PC-3 (cell line): ENCODE data around the gene BAIAP2. TPM values are rescaled to one million over a fixed set of nuclear protein-coding genes. Genes with fewer than 3 reads are reported as not detected.

Experiments
- ATAC-seq: fragments of 200-7000 bp; cut with Tn5 transposase; 2 replicates; pipeline ENCODE4 v1.9.1; 2020; ENCODE audit warnings: mild to moderate bottlenecking, moderate library complexity
- BruUV-seq: library from RNA; stranded (reverse); fragments of 400-500 nt; replicated peaks from 2 replicates; lab custom pipeline; 2021; lab: Mats Ljungman, UMichigan
- CTCF ChIA-PET: fragments of 300-600 bp; sonication (Branson Sonifier 250); formaldehyde crosslinking; loops from one replicate; lab custom pipeline; 2022; ENCODE audit warnings: antibody characterized with exemption; lab: Charles Lee
- POLR2A ChIA-PET: fragments of 300-600 bp; sonication (Branson Sonifier 250); formaldehyde crosslinking; loops from one replicate; lab custom pipeline; 2022; ENCODE audit warnings: antibody characterized with exemption; ENCODE audit not compliant: unreplicated experiment; lab: Charles Lee
- DNase-seq: peaks from one replicate; pipeline ENCODE4 v3.0.0-alpha.2; 2015
- H2AFZ ChIP-seq: fragments of 300-600 bp; sonication (generic); 2 replicates; pipeline ENCODE4 v1.6.0; 2016; ENCODE audit warnings: antibody characterized with exemption, low read length
- H3F3A ChIP-seq: fragments of 300-600 bp; sonication (generic); one replicate; pipeline ENCODE4 v1.6.0; 2017; ENCODE audit warnings: antibody characterized with exemption, low read length, control low read depth, mild to moderate bottlenecking; ENCODE audit not compliant: unreplicated experiment
- H3K27ac ChIP-seq: fragments of 300-600 bp; sonication (generic); 2 replicates; pipeline ENCODE4 v1.5.1; 2016; ENCODE audit warnings: mild to moderate bottlenecking, low read length
- H3K27me3 ChIP-seq: fragments of 300-600 bp; sonication (generic); 2 replicates; pipeline ENCODE4 v1.6.1; 2016; ENCODE audit warnings: low read length, mixed read lengths
- H3K36me3 ChIP-seq: fragments of 300-600 bp; sonication (generic); 2 replicates; pipeline ENCODE4 v1.6.1; 2016; ENCODE audit warnings: low read depth, mixed run types, low read length, mixed read lengths
- H3K4me1 ChIP-seq: fragments of 300-600 bp; sonication (generic); 2 replicates; pipeline ENCODE4 v1.5.1; 2016; ENCODE audit warnings: low read length; ENCODE audit not compliant: insufficient read depth
- H3K4me2 ChIP-seq: fragments of 300-600 bp; sonication (generic); 2 replicates; pipeline ENCODE4 v1.6.0; 2016; ENCODE audit warnings: low read length
- H3K4me3 ChIP-seq: fragments of 300-600 bp; sonication (generic); 2 replicates; pipeline ENCODE4 v1.5.1; 2016; ENCODE audit warnings: mild to moderate bottlenecking, low read length, mixed read lengths
- H3K79me2 ChIP-seq: fragments of 300-600 bp; sonication (generic); 2 replicates; pipeline ENCODE4 v1.6.1; 2017; ENCODE audit warnings: low read length, mixed read lengths
- H3K9ac ChIP-seq: fragments of 300-600 bp; sonication (generic); 2 replicates; pipeline ENCODE4 v1.6.0; 2016; ENCODE audit warnings: mild to moderate bottlenecking, low read length
- H3K9me2 ChIP-seq: fragments of 300-600 bp; sonication (generic); replicated peaks from 2 replicates; pipeline ENCODE4 v1.6.1; 2016; ENCODE audit warnings: mixed run types, low read length, mixed read lengths
- H3K9me3 ChIP-seq: fragments of 300-600 bp; sonication (generic); 2 replicates; pipeline ENCODE4 v1.6.1; 2016; ENCODE audit warnings: low read length, mixed read lengths
- H4K20me1 ChIP-seq: fragments of 300-600 bp; sonication (generic); 2 replicates; pipeline ENCODE4 v1.6.1; 2016; ENCODE audit warnings: low read length, mixed read lengths
- EZH2 ChIP-seq: fragments of 300-600 bp; sonication (generic); IDR thresholded peaks from one replicate; pipeline ENCODE4 v1.6.1; 2017; ENCODE audit warnings: antibody characterized with exemption, mild to moderate bottlenecking, low read length; ENCODE audit not compliant: unreplicated experiment
- EZH2phosphoT487 ChIP-seq: fragments of 300-600 bp; sonication (generic); IDR thresholded peaks from 2 replicates; pipeline ENCODE4 v1.6.1; 2018; ENCODE audit warnings: mild to moderate bottlenecking, antibody characterized with exemption, low read length, borderline replicate concordance
- intact Hi-C: fragments of 100-400 bp; cut with micrococcal nuclease; formaldehyde crosslinking; loops from 2 replicates; pipeline ENCODE4 v1.9.0; 2023
- total RNA-seq: library from RNA; depleted of rRNA; stranded (reverse); fragments of >200 nt; gene quantifications from 2 replicates; pipeline ENCODE4 v1.2.3, GENCODE V29; 2014
- TF ChIP-seq, protein P1 (sequence below): fragments of 300-600 bp; sonication (generic); conservative IDR thresholded peaks from 2 replicates; pipeline ENCODE4 v1.5.1; 2017; ENCODE audit warnings: antibody characterized with exemption, low read depth, mild to moderate bottlenecking, low read length

Gene BAIAP2
- total RNA-seq, 1 experiment from 2014 or later: 56.9 TPM

DNA sequence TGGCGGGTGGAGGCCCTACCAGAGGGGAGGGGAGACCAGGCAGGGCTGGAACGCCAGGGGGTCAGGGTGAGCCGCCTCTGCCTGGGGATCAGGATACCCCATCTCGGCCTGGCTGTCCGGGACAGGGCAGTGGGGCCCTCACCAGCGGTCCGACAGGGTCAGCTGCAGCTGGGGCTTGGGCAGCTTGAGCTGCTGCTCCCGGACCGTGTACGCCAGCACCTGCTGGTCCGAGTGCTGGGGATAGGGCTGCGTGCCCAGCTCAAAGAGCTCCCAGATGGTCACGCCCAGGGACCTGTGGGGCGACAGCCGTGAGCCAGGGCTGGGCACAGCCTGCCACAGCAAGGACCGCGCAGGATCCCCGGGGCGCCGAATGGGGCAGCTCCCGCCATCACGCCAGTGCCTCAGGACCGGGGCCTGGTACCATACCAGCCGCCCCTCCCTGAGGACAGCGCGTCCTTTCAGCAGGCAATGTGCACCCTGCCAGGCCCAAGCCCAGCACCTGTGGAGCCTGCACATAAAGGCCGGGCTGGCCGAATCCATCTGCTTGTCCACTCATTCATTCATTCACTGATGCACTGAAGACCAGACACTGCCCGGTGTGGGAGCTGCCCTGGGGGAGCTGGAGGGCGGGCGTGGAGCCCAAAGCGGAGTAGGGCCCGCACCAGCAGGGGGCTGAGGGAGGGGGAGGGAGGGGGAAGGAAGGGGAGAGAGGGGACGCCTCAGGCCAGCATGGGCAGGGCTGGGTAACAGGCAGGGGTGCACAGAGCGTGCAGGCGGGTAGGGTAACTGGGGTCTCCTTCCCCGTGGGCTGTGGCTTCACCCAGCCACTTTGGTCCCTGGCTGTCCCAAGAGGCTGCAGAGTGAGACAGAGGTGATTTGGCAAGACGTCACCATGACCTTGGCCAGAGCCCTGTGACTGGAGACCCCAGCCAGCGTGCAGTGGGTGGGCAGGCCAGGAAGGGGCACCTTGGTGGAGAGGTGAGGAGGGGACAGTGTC is 88.4 kb downstream of the BAIAP2 start:
- ATAC-seq: no peak
- Histone ChIP-seq H3K4me2 (no peak overlapping the region), H3K27me3 (no peaks in the 10 kb centered on the region), H3K4me3 (no peak overlapping the region), H3K9me3 (no peaks in the 10 kb centered on the region), H3K9ac (no peak overlapping the region), H2AFZ (no peak overlapping the region), H3K36me3 (no peaks in the 10 kb centered on the region), H3K79me2 (0 out of 2 replicates have a peak, but pooled peaks cover 3% of the 10 kb centered on the region), H4K20me1 (no peaks in the 10 kb centered on the region), H3F3A (no peaks in the 10 kb centered on the region), H3K4me1 (peaks cover 11% of the 10 kb centered on the region), H3K27ac (no peak overlapping the region), H3K9me2 (no peaks in the 10 kb centered on the region)
- ChIA-PET CTCF (no interaction called here), POLR2A (no interaction called here)
- DNase-seq: no peak
- no peak for TF ChIP-seq EZH2phosphoT487
- TF ChIP-seq, protein P1, sequence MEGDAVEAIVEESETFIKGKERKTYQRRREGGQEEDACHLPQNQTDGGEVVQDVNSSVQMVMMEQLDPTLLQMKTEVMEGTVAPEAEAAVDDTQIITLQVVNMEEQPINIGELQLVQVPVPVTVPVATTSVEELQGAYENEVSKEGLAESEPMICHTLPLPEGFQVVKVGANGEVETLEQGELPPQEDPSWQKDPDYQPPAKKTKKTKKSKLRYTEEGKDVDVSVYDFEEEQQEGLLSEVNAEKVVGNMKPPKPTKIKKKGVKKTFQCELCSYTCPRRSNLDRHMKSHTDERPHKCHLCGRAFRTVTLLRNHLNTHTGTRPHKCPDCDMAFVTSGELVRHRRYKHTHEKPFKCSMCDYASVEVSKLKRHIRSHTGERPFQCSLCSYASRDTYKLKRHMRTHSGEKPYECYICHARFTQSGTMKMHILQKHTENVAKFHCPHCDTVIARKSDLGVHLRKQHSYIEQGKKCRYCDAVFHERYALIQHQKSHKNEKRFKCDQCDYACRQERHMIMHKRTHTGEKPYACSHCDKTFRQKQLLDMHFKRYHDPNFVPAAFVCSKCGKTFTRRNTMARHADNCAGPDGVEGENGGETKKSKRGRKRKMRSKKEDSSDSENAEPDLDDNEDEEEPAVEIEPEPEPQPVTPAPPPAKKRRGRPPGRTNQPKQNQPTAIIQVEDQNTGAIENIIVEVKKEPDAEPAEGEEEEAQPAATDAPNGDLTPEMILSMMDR: no peak
- TF ChIP-seq EZH2: no peak
- intact Hi-C loops: no loop called here
- no TSS peak for BruUV-seq

DNA sequence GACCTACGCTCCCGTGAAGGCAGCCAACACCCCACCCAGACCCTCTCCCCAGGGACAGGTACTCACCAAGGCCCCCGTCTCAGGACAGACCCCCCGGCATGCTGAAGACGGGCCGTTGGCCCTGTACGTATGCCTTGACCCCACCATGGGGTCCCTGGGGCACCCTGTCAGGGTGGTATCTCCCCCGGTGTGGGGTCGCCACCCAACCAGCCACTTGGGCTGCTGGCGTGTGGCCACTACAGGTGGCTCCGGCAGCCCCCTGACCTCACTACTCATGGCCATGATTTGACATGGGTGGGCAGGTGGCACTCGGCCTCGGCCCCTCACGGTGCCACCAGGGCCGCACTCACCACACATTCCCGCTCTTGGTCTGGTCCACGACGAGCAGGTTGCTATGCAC is 89.4 kb downstream of the BAIAP2 start:
- ATAC-seq: no peak
- ChIA-PET CTCF (no interaction called here), POLR2A (no interaction called here)
- no peak overlapping the region for H2AFZ ChIP-seq
- intact Hi-C loops: no loop called here
- no peaks in the 10 kb centered on the region for H3K9me3 ChIP-seq
- 0 out of 2 replicates have a peak, but pooled peaks cover 4% of the 10 kb centered on the region for H3K4me1 ChIP-seq
- no peaks in the 10 kb centered on the region for H4K20me1 ChIP-seq
- H3K79me2 ChIP-seq: no peaks in the 10 kb centered on the region
- H3K27ac ChIP-seq: no peak overlapping the region
- TF ChIP-seq, protein P1: no peak
- TF ChIP-seq EZH2 (no peak), EZH2phosphoT487 (no peak)
- H3F3A ChIP-seq: no peaks in the 10 kb centered on the region
- H3K9me2 ChIP-seq: no peaks in the 10 kb centered on the region
- no peak for DNase-seq
- no peak overlapping the region for H3K4me3 ChIP-seq
- no TSS peak for BruUV-seq
- H3K36me3 ChIP-seq: no peaks in the 10 kb centered on the region
- H3K9ac ChIP-seq: no peak overlapping the region
- H3K4me2 ChIP-seq: no peak overlapping the region
- no peaks in the 10 kb centered on the region for H3K27me3 ChIP-seq

DNA sequence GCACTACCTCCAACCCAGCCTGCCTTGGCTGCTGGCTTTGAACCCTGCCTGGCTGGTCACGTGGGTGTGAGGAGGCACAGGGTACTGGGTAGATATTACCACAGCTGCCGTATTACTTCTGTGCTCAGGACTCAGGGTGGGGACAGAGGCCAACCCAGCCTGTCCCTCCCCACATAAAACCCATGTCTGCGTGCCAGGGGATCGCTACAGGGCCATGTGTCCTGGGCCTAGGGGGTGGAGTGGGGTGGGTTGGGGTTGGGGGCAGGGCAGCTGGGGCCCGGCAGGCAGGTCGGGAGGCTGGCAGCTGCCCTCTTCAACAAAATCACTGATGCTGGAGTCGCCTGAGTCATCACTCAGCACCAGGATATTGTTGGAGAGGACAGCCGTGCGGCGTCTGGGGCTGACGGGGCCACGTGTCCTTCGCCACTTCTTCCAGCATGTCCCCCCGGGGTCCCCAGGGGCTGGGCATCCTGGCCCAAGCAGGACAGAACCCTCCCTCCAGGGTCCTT is 90.7 kb downstream of the BAIAP2 start:
- ATAC-seq: peak; percentile 53
- Histone ChIP-seq H3K4me3 (no peak overlapping the region), H3K79me2 (no peaks in the 10 kb centered on the region), H4K20me1 (no peaks in the 10 kb centered on the region), H2AFZ (no peak overlapping the region), H3K27ac (no peak overlapping the region), H3K9me2 (no peaks in the 10 kb centered on the region), H3K36me3 (no peaks in the 10 kb centered on the region), H3K4me1 (0 out of 2 replicates have a peak, but pooled peaks cover 4% of the 10 kb centered on the region), H3F3A (no peaks in the 10 kb centered on the region), H3K9me3 (no peaks in the 10 kb centered on the region), H3K9ac (no peak overlapping the region), H3K4me2 (peak overlapping the region; percentile 29; the same call in 1 of the 2 replicates), H3K27me3 (no peaks in the 10 kb centered on the region)
- intact Hi-C loops: no loop called here
- ChIA-PET POLR2A (no interaction called here), CTCF (no interaction called here)
- no peak for TF ChIP-seq EZH2phosphoT487
- TF ChIP-seq, protein P1: no peak
- no peak for TF ChIP-seq EZH2
- peak; percentile 36 for DNase-seq
- BruUV-seq: no TSS peak
